ENCODE measurements around the gene SH3YL1.

Gene SH3YL1

GRCh38 chr2:223451-223850 lies 40.4 kb downstream of the SH3YL1 start:
- no peaks in the 10 kb centered on the region for H3K27me3 ChIP-seq (ENCODE audit: low read length)
- H3K9ac ChIP-seq (ENCODE audit: low read length) = no peak overlapping the region
- H3K27ac ChIP-seq (ENCODE audit: low read depth, low read length) = no peak overlapping the region
- no peaks in the 10 kb centered on the region for H3F3A ChIP-seq (ENCODE audit: insufficient read depth)
- no peak overlapping the region for H2AFZ ChIP-seq (ENCODE audit: low read depth, low read length, severe bottlenecking)
- TF ChIP-seq, protein P1, sequence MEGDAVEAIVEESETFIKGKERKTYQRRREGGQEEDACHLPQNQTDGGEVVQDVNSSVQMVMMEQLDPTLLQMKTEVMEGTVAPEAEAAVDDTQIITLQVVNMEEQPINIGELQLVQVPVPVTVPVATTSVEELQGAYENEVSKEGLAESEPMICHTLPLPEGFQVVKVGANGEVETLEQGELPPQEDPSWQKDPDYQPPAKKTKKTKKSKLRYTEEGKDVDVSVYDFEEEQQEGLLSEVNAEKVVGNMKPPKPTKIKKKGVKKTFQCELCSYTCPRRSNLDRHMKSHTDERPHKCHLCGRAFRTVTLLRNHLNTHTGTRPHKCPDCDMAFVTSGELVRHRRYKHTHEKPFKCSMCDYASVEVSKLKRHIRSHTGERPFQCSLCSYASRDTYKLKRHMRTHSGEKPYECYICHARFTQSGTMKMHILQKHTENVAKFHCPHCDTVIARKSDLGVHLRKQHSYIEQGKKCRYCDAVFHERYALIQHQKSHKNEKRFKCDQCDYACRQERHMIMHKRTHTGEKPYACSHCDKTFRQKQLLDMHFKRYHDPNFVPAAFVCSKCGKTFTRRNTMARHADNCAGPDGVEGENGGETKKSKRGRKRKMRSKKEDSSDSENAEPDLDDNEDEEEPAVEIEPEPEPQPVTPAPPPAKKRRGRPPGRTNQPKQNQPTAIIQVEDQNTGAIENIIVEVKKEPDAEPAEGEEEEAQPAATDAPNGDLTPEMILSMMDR (IDR thresholded peaks at IDR 0.05; ENCODE audit: insufficient read depth, low read length, poor library complexity, severe bottlenecking) = no peak
- TF ChIP-seq EZH2phosphoT487 (conservative IDR thresholded peaks at IDR 0.05; ENCODE audit: low read length) = no peak
- no peaks in the 10 kb centered on the region for H3K9me3 ChIP-seq (ENCODE audit: insufficient read depth, low read length)
- H3K9me2 ChIP-seq (replicated peaks; ENCODE audit: insufficient read depth, low read length) = no peaks in the 10 kb centered on the region
- no peak overlapping the region for H3K4me2 ChIP-seq (ENCODE audit: low read depth, low read length, poor library complexity, severe bottlenecking)
- H3K36me3 ChIP-seq (ENCODE audit: low read length) = no peaks in the 10 kb centered on the region
- H4K20me1 ChIP-seq (ENCODE audit: low read depth, low read length) = no peaks in the 10 kb centered on the region
- H3K4me3 ChIP-seq (ENCODE audit: insufficient read depth, low read length, poor library complexity, severe bottlenecking) = no peak overlapping the region
- H3K79me2 ChIP-seq (ENCODE audit: insufficient read depth, low read length) = no peaks in the 10 kb centered on the region

GRCh38 chr2:216068-216467 lies 47.8 kb downstream of the SH3YL1 start:
- no peak overlapping the region for H3K27ac ChIP-seq (ENCODE audit: low read depth, low read length)
- H3K36me3 ChIP-seq (ENCODE audit: low read length) = no peaks in the 10 kb centered on the region
- H3K4me2 ChIP-seq (ENCODE audit: low read depth, low read length, poor library complexity, severe bottlenecking) = no peak overlapping the region
- H4K20me1 ChIP-seq (ENCODE audit: low read depth, low read length) = no peaks in the 10 kb centered on the region
- no peaks in the 10 kb centered on the region for H3F3A ChIP-seq (ENCODE audit: insufficient read depth)
- no peaks in the 10 kb centered on the region for H3K9me2 ChIP-seq (replicated peaks; ENCODE audit: insufficient read depth, low read length)
- no peaks in the 10 kb centered on the region for H3K27me3 ChIP-seq (ENCODE audit: low read length)
- H3K79me2 ChIP-seq (ENCODE audit: insufficient read depth, low read length) = no peaks in the 10 kb centered on the region
- no peak overlapping the region for H2AFZ ChIP-seq (ENCODE audit: low read depth, low read length, severe bottlenecking)
- no peaks in the 10 kb centered on the region; the same call in 1 of the 2 replicates for H3K9me3 ChIP-seq (ENCODE audit: insufficient read depth, low read length)
- H3K9ac ChIP-seq (ENCODE audit: low read length) = no peak overlapping the region
- H3K4me3 ChIP-seq (ENCODE audit: insufficient read depth, low read length, poor library complexity, severe bottlenecking) = no peak overlapping the region
- TF ChIP-seq, protein P1 (IDR thresholded peaks at IDR 0.05; ENCODE audit: insufficient read depth, low read length, poor library complexity, severe bottlenecking) = no peak
- no peak for TF ChIP-seq EZH2phosphoT487 (conservative IDR thresholded peaks at IDR 0.05; ENCODE audit: low read length)

DNA sequence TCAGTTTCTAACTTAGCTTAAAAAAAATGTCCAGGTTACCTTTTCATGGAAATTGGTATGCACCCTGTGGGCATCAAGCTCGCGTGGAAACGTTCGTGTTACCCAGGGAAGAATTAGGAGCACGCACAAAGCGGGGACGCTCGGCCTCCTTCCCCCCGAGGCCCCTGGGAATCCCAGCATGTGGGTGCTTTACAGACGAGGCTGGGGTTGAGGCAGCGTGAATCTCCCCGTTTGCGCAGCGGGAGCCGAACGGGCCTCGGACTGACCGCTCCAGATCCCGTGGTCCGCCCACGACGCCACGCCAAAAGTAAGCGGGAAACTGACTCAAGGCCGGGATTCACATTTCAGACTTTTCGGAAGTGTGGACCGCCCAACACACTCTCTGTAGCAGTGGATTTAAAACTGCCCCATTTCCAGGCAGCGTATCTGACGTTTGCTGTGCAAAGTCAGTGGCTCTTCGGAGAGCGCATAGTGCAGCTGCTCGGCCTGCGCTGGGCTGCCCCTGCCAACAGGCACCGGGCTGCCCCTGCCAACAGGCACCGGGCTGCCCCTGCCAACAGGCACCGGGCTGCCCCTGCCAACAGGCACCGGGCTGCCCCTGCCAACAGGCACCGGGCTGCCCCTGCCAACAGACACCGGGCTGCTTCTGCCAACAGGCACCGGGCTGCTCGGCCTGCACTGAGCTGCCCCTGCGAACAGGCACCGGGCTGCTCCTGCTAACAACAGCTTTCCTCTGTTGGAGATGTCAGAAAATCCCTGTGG lies 49.7 kb downstream of the SH3YL1 start:
- Histone ChIP-seq H3K9me2 (replicated peaks; ENCODE audit: insufficient read depth, low read length) (no peaks in the 10 kb centered on the region), H3K4me2 (ENCODE audit: low read depth, low read length, poor library complexity, severe bottlenecking) (no peak overlapping the region), H3K79me2 (ENCODE audit: insufficient read depth, low read length) (no peaks in the 10 kb centered on the region), H3K27ac (ENCODE audit: low read depth, low read length) (no peak overlapping the region), H3F3A (ENCODE audit: insufficient read depth) (no peaks in the 10 kb centered on the region), H4K20me1 (ENCODE audit: low read depth, low read length) (no peaks in the 10 kb centered on the region), H3K4me3 (ENCODE audit: insufficient read depth, low read length, poor library complexity, severe bottlenecking) (no peak overlapping the region), H3K27me3 (ENCODE audit: low read length) (no peaks in the 10 kb centered on the region), H3K9ac (ENCODE audit: low read length) (no peak overlapping the region), H3K36me3 (ENCODE audit: low read length) (no peaks in the 10 kb centered on the region), H2AFZ (ENCODE audit: low read depth, low read length, severe bottlenecking) (no peak overlapping the region), H3K9me3 (ENCODE audit: insufficient read depth, low read length) (no peaks in the 10 kb centered on the region; the same call in 1 of the 2 replicates)
- TF ChIP-seq, protein P1 (IDR thresholded peaks at IDR 0.05; ENCODE audit: insufficient read depth, low read length, poor library complexity, severe bottlenecking) = no peak

Data from SU-DHL-6 (cell line).